H1 (cell line): ENCODE measurements around the gene STAP2. TPM values are rescaled to one million over a fixed set of nuclear protein-coding genes. Genes with fewer than 3 reads are reported as not detected.

Experiments
- CTCF ChIA-PET: fragments of 300-600 bp; sonication (Branson Sonifier 250); formaldehyde crosslinking; loops from one replicate; lab custom pipeline; 2021; ENCODE audit not compliant: partially characterized antibody; lab: Charles Lee
- POLR2A ChIA-PET: fragments of 300-600 bp; sonication (Branson Sonifier 250); formaldehyde crosslinking; loops from one replicate; lab custom pipeline; 2021; ENCODE audit warnings: inconsistent platforms; ENCODE audit not compliant: partially characterized antibody; lab: Charles Lee
- DNase-seq, 2 experiments: peaks; one replicate each; pipeline versions ENCODE4 v3.0.0 to v3.0.0-alpha.2; 2010 to 2022; ENCODE audit warnings: low spot score in 2 of 2, low read depth in 1 of 2, mixed read lengths in 1 of 2
- FAIRE-seq: peaks from 2 replicates; lab custom pipeline; 2011; peaks lifted over from hg19 to GRCh38; lab: Jason Lieb, UNC
- H2AFZ ChIP-seq: 2 replicates; pipeline ENCODE4 v1.8.1; 2012; ENCODE audit warnings: low read length, inconsistent platforms
- H2AK5ac ChIP-seq: 2 replicates; pipeline ENCODE4 v1.6.1; 2013; ENCODE audit warnings: low read depth, low read length
- H2BK120ac ChIP-seq: replicated peaks from 2 replicates; pipeline ENCODE3; 2013; ENCODE audit warnings: low read depth, low read length, inconsistent platforms
- H2BK12ac ChIP-seq: 2 replicates; pipeline ENCODE4 v1.6.1; 2013; ENCODE audit warnings: low read depth, low read length
- H2BK15ac ChIP-seq: 2 replicates; pipeline ENCODE4 v1.6.1; 2013; ENCODE audit warnings: low read length
- H2BK20ac ChIP-seq: 2 replicates; pipeline ENCODE4 v1.6.1; 2013; ENCODE audit warnings: low read length
- H2BK5ac ChIP-seq: 2 replicates; pipeline ENCODE4 v1.6.1; 2013; ENCODE audit warnings: low read depth, low read length
- H3K14ac ChIP-seq: 2 replicates; pipeline ENCODE4 v1.6.1; 2013; ENCODE audit warnings: inconsistent platforms; ENCODE audit not compliant: insufficient read length
- H3K18ac ChIP-seq: 2 replicates; pipeline ENCODE4 v1.6.1; 2013; ENCODE audit warnings: low read length; ENCODE audit errors: extremely low read depth
- H3K23ac ChIP-seq: 2 replicates; pipeline ENCODE4 v1.6.1; 2013; ENCODE audit warnings: inconsistent platforms; ENCODE audit not compliant: insufficient read length
- H3K23me2 ChIP-seq: 2 replicates; pipeline ENCODE4 v1.6.1; 2013; ENCODE audit warnings: low read depth, low read length
- H3K27ac ChIP-seq: 2 replicates; pipeline ENCODE4 v1.6.1; 2011; ENCODE audit warnings: low read depth, low read length, inconsistent platforms
- H3K27me3 ChIP-seq, 4 experiments: replicated peaks in 1 of 4; 1 replicate in 1 of 4; 2 replicates in 3 of 4; pipeline versions ENCODE4 v1.6.1 to v1.8.1; 2011 to 2013; ENCODE audit warnings: low read length in 3 of 4, mild to moderate bottlenecking in 3 of 4, inconsistent platforms in 2 of 4, mixed read lengths in 2 of 4, moderate library complexity in 1 of 4; ENCODE audit not compliant: control insufficient read depth in 3 of 4, insufficient read depth in 3 of 4; ENCODE audit errors: extremely low read depth in 1 of 4
- H3K36me3 ChIP-seq, 4 experiments: 2 replicates each; pipeline versions ENCODE4 v1.6.1 to v1.8.1; 2011 to 2013; ENCODE audit warnings: mild to moderate bottlenecking in 4 of 4, low read length in 3 of 4, moderate library complexity in 2 of 4, control low read depth in 1 of 4, inconsistent platforms in 1 of 4; ENCODE audit not compliant: insufficient read depth in 4 of 4, control insufficient read depth in 2 of 4
- H3K4ac ChIP-seq: replicated peaks from 2 replicates; pipeline ENCODE3; 2013; ENCODE audit warnings: low read length, low read depth, mixed read lengths, inconsistent platforms; ENCODE audit not compliant: insufficient read length
- H3K4me1 ChIP-seq, 4 experiments: replicated peaks in 1 of 4; 1 replicate in 1 of 4; 2 replicates in 3 of 4; pipeline versions ENCODE4 v1.6.1 to v1.8.1; 2011 to 2013; ENCODE audit warnings: low read length in 3 of 4, inconsistent platforms in 2 of 4, mixed read lengths in 1 of 4; ENCODE audit not compliant: insufficient read depth in 4 of 4, control insufficient read depth in 3 of 4
- H3K4me2 ChIP-seq, 2 experiments: 2 replicates each; pipeline versions ENCODE4 v1.6.1 to v1.8.1; 2011 to 2013; ENCODE audit warnings: low read depth in 2 of 2, low read length in 2 of 2, control low read depth in 1 of 2, inconsistent platforms in 1 of 2, mild to moderate bottlenecking in 1 of 2; ENCODE audit not compliant: insufficient read depth in 1 of 2
- H3K4me3 ChIP-seq, 4 experiments: fragments of 200-600, 300-600 bp in 1 of 4; sonication (generic), shearing (Covaris generic), sonication (Bioruptor Twin) in 1 of 4; 2 replicates each; pipeline versions ENCODE4 v1.5.1 to v1.8.1; 2011 to 2016; ENCODE audit warnings: low read length in 4 of 4, low read depth in 3 of 4, control low read depth in 2 of 4, inconsistent platforms in 2 of 4, mild to moderate bottlenecking in 2 of 4, mixed read lengths in 1 of 4, moderate library complexity in 1 of 4; ENCODE audit not compliant: insufficient read depth in 2 of 4; ENCODE audit errors: extremely low read depth in 1 of 4
- H3K56ac ChIP-seq: replicated peaks from 2 replicates; pipeline ENCODE3; 2013; ENCODE audit warnings: low read depth, mild to moderate bottlenecking, mixed read lengths, low read length, inconsistent platforms; ENCODE audit not compliant: insufficient read length
- H3K79me1 ChIP-seq: 2 replicates; pipeline ENCODE4 v1.6.1; 2013; ENCODE audit warnings: low read depth, low read length, control low read depth
- H3K79me2 ChIP-seq, 2 experiments: 2 replicates each; pipeline versions ENCODE4 v1.6.1 to v1.8.1; 2012 to 2013; ENCODE audit warnings: low read length in 2 of 2, mild to moderate bottlenecking in 2 of 2, inconsistent platforms in 1 of 2; ENCODE audit not compliant: insufficient read depth in 2 of 2, control insufficient read depth in 1 of 2
- H3K9ac ChIP-seq, 4 experiments: replicated peaks in 1 of 4; 1 replicate in 1 of 4; 2 replicates in 3 of 4; pipeline versions ENCODE4 v1.6.1 to v1.8.1; 2011 to 2013; ENCODE audit warnings: low read depth in 3 of 4, low read length in 3 of 4, control low read depth in 2 of 4, mild to moderate bottlenecking in 2 of 4, moderate library complexity in 2 of 4, inconsistent platforms in 1 of 4; ENCODE audit errors: extremely low read depth in 1 of 4
- H3K9me3 ChIP-seq, 2 experiments: 2 replicates each; pipeline versions ENCODE4 v1.6.1 to v1.8.1; 2012 to 2013; ENCODE audit warnings: mild to moderate bottlenecking in 2 of 2, moderate library complexity in 2 of 2, control low read depth in 1 of 2, inconsistent platforms in 1 of 2, low read depth in 1 of 2, low read length in 1 of 2, mixed read lengths in 1 of 2; ENCODE audit not compliant: insufficient read depth in 2 of 2
- H4K20me1 ChIP-seq, 2 experiments: replicated peaks in 1 of 2; 2 replicates each; pipeline versions ENCODE3 to v1.8.1; 2011 to 2013; ENCODE audit warnings: inconsistent platforms in 2 of 2, low read length in 2 of 2, mild to moderate bottlenecking in 1 of 2; ENCODE audit not compliant: insufficient read depth in 2 of 2, control insufficient read depth in 1 of 2
- H4K5ac ChIP-seq: 2 replicates; pipeline ENCODE4 v1.6.1; 2013; ENCODE audit warnings: low read length, low read depth, mixed read lengths, inconsistent platforms; ENCODE audit not compliant: insufficient read length
- H4K8ac ChIP-seq: 2 replicates; pipeline ENCODE4 v1.8.0; 2013; ENCODE audit warnings: mild to moderate bottlenecking, moderate library complexity, low read length, inconsistent platforms; ENCODE audit not compliant: insufficient read depth; ENCODE audit errors: extremely low read depth
- H4K91ac ChIP-seq: replicated peaks from 2 replicates; pipeline ENCODE3; 2013; ENCODE audit warnings: low read length, mixed read lengths, inconsistent platforms; ENCODE audit not compliant: insufficient read length
- CTCF ChIP-seq, 3 experiments: IDR thresholded peaks; 1 replicate in 2 of 3; 2 replicates in 1 of 3; pipeline versions ENCODE4 v1.5.1 to v1.6.1; 2011; ENCODE audit warnings: low read length in 3 of 3, mild to moderate bottlenecking in 3 of 3, inconsistent platforms in 2 of 3, low read depth in 1 of 3, moderate library complexity in 1 of 3; ENCODE audit not compliant: insufficient read depth in 1 of 3; ENCODE audit errors: control extremely low read depth in 1 of 3
- WGBS, 2 experiments: shearing (Covaris generic) in 1 of 2; methylation state at CpG; one replicate each; pipeline versions ENCODE4 v1.1.6 to v1.1.7; 2013 to 2015; ENCODE audit warnings: low lambda C conversion rate in 2 of 2, mixed read lengths in 2 of 2, inconsistent platforms in 1 of 2, low coverage in 1 of 2, missing lambda C conversion rate in 1 of 2; ENCODE audit not compliant: insufficient replicate concordance in 2 of 2, insufficient coverage in 1 of 2, insufficient read length in 1 of 2; ENCODE audit errors: extremely low coverage in 1 of 2, missing lambda C conversion rate in 1 of 2; 5-methylcytosine and 5-hydroxymethylcytosine counted together
- polyA plus RNA-seq, 7 experiments: library from polyadenylated mRNA; depleted of rRNA in 3 of 7; stranded (reverse) in 5 of 7; unstranded in 2 of 7; fragments of >200 nt in 5 of 7; fragments of 200-250 nt in 2 of 7; gene quantifications; 1 replicate in 5 of 7; 2 replicates in 1 of 7; 4 replicates in 1 of 7; pipeline versions ENCODE4 v1.2.1 to v1.2.3, GENCODE V29; 2011 to 2013; ENCODE audit warnings: missing spikeins in 2 of 7, mixed read lengths in 2 of 7
- total RNA-seq: library from RNA; stranded (reverse); fragmentation: NEBNext Ultra II Directional; extraction: Animal tissue kit (Norgen Biotek cat#: 25700); gene quantifications from 2 replicates; pipeline ENCODE4 v1.2.1, GENCODE V29; 2021

Gene STAP2
- total and polyA plus RNA-seq, 2 of the 8 experiments (the other 6 are each of a cell fraction or from before 2014, with no cell fraction given) = 15.3 to 37.3 TPM

- FAIRE-seq (no peak), DNase-seq (no peak)
- Histone ChIP-seq H3K9ac (no peak overlapping the region), H2BK120ac (no peak overlapping the region), H4K8ac (no peak overlapping the region), H3K18ac (no peak overlapping the region), H4K5ac (no peak overlapping the region), H2BK5ac (no peak overlapping the region), H3K36me3 (peaks cover 0 to 16% (median 0%) of the 10 kb centered on the region in 4 experiments; a peak in 2 of 8 replicates), H3K27ac (no peak overlapping the region), H3K4ac (no peak overlapping the region), H3K9me3 (peaks cover 0 to under 1% of the 10 kb centered on the region in 2 experiments; a peak in 1 of 4 replicates), H3K23me2 (peaks cover 12% of the 10 kb centered on the region; the same call in 1 of the 2 replicates), H2AK5ac (no peak overlapping the region), H3K14ac (no peak overlapping the region), H3K4me3 (no peak overlapping the region), H2BK15ac (no peak overlapping the region), H3K79me2 (no peaks in the 10 kb centered on the region), H2BK12ac (no peak overlapping the region), H3K79me1 (no peaks in the 10 kb centered on the region), H2BK20ac (no peak overlapping the region), H3K4me1 (peaks cover 0 to 4% (median 2%) of the 10 kb centered on the region in 4 experiments; a peak in 4 of 7 replicates), H3K23ac (no peak overlapping the region), H3K27me3 (no peaks in the 10 kb centered on the region), H3K56ac (no peak overlapping the region), H3K4me2 (no peak overlapping the region), H2AFZ (no peak overlapping the region), H4K20me1 (peaks cover 4 to 11% of the 10 kb centered on the region in 2 experiments), H4K91ac (no peak overlapping the region)
- WGBS, 2 experiments = 93% methylated on average over 12 of the region's 12 CpGs; no CpG with 5 or more reads in 1 of the 2 experiments
- POLR2A ChIA-PET = interaction anchor here (2.5 to 7.4 kb wide), 3 partner anchors 14 to 18 kb away, joined by 8 to 86 read pairs (median 25); partner anchors contain the start of genes FSD1 and MPND
- no peak for TF ChIP-seq CTCF (IDR thresholded peaks at IDR 0.05; ENCODE audit: control extremely low read depth in 1 of 3, insufficient read depth in 1 of 3, low read depth in 1 of 3, low read length in 3 of 3)
- CTCF ChIA-PET = interaction anchor here (1.4 to 8.2 kb wide), 2 partner anchors 29 to 57 kb away, joined by 3 to 71 read pairs; no protein-coding TSS in a partner anchor
Observed at GRCh38 chr19:4324228-4324627, 14.4 kb downstream of the STAP2 start.
